ENCODE results near the gene SYNGR4. TPM values are rescaled to one million over a fixed set of nuclear protein-coding genes. Genes with fewer than 3 reads are reported as not detected.
"Not testable (repeated sequence)": the region's sequence is repeated elsewhere in the genome, so short reads cannot be mapped to it uniquely, and the experiment has no call there.

The SYNGR4 gene
- not detected for total RNA-seq (ENCODE audit: unreplicated experiment)
- long read RNA-seq, result 0 reads

GRCh38 chr19:48363810-48364597 lies at the start of gene SYNGR4, which contains the start of gene TMEM143:
TSS of gene SYNGR4 (plus strand) at chr19:48364367. CDS start at chr19:48365843, 1,476 bp downstream.
TSS of gene TMEM143 (minus strand) at chr19:48363940. CDS start at chr19:48363920, 20 bp downstream.
- Mint-ChIP-seq H3K36me3 (ENCODE audit: low read depth, unreplicated experiment) (no peaks in the 10 kb centered on the region), H3K9me3 (ENCODE audit: unreplicated experiment) (no peaks in the 10 kb centered on the region), H3K4me1 (ENCODE audit: unreplicated experiment) (peaks cover 10% of the 10 kb centered on the region), H3K4me3 (ENCODE audit: unreplicated experiment) (peak within 1 kb of the TSS; percentile 87), H3K27ac (ENCODE audit: unreplicated experiment) (peak within 1 kb of the TSS; percentile 78), H3K27me3 (ENCODE audit: unreplicated experiment) (no peaks in the 10 kb centered on the region)
- no peak for TF ChIP-seq CTCF (IDR thresholded peaks at IDR 0.05; ENCODE audit: unreplicated experiment)
- peak; percentile 95 for DNase-seq (ENCODE audit: low spot score)

GRCh38 chr19:48315712-48316111 lies 48.5 kb upstream of the SYNGR4 start:
- peaks cover 5% of the 10 kb centered on the region for H3K4me1 Mint-ChIP-seq (ENCODE audit: unreplicated experiment)
- H3K27me3 Mint-ChIP-seq (ENCODE audit: unreplicated experiment), result no peaks in the 10 kb centered on the region
- DNase-seq (ENCODE audit: low spot score), result no peak
- H3K4me3 Mint-ChIP-seq (ENCODE audit: unreplicated experiment), result no peak overlapping the region
- TF ChIP-seq CTCF (IDR thresholded peaks at IDR 0.05; ENCODE audit: unreplicated experiment), result no peak
- peak overlapping the region; percentile 6 for H3K27ac Mint-ChIP-seq (ENCODE audit: unreplicated experiment)
- H3K36me3 Mint-ChIP-seq (ENCODE audit: low read depth, unreplicated experiment), result no peaks in the 10 kb centered on the region
- no peaks in the 10 kb centered on the region for H3K9me3 Mint-ChIP-seq (ENCODE audit: unreplicated experiment)

- H3K9me3 Mint-ChIP-seq (ENCODE audit: unreplicated experiment); DNase-seq (ENCODE audit: low spot score); H3K4me3 Mint-ChIP-seq (ENCODE audit: unreplicated experiment); H3K27ac Mint-ChIP-seq (ENCODE audit: unreplicated experiment); H3K36me3 Mint-ChIP-seq (ENCODE audit: low read depth, unreplicated experiment); H3K27me3 Mint-ChIP-seq (ENCODE audit: unreplicated experiment): not testable (repeated sequence)
- H3K4me1 Mint-ChIP-seq (ENCODE audit: unreplicated experiment), result peaks cover 11% of the 10 kb centered on the region
Observed at GRCh38 chr19:48317708-48317960, 46.5 kb upstream of the SYNGR4 start.

- peaks cover 15% of the 10 kb centered on the region for H3K4me1 Mint-ChIP-seq (ENCODE audit: unreplicated experiment)
- TF ChIP-seq CTCF (IDR thresholded peaks at IDR 0.05; ENCODE audit: unreplicated experiment), result no peak
Observed at GRCh38 chr19:48318286-48318987, 45.7 kb upstream of the SYNGR4 start.

GRCh38 chr19:48319647-48320541 lies 44.3 kb upstream of the SYNGR4 start:
- peak overlapping the region; percentile 97 for H3K27ac Mint-ChIP-seq (ENCODE audit: unreplicated experiment)
- H3K4me1 Mint-ChIP-seq (ENCODE audit: unreplicated experiment), result peaks cover 27% of the 10 kb centered on the region
- peaks cover 4% of the 10 kb centered on the region for H3K27me3 Mint-ChIP-seq (ENCODE audit: unreplicated experiment)
- TF ChIP-seq CTCF (IDR thresholded peaks at IDR 0.05; ENCODE audit: unreplicated experiment), result peak; percentile 49
- no peak overlapping the region for H3K4me3 Mint-ChIP-seq (ENCODE audit: unreplicated experiment)
- H3K36me3 Mint-ChIP-seq (ENCODE audit: low read depth, unreplicated experiment), result no peaks in the 10 kb centered on the region
- H3K9me3 Mint-ChIP-seq (ENCODE audit: unreplicated experiment), result no peaks in the 10 kb centered on the region
- DNase-seq (ENCODE audit: low spot score), result peak; percentile 91

More at GRCh38 chr19:48318286-48318987, 45.7 kb upstream of the SYNGR4 start:
- DNase-seq (ENCODE audit: low spot score), result no peak
- Mint-ChIP-seq H3K9me3 (ENCODE audit: unreplicated experiment) (no peaks in the 10 kb centered on the region), H3K27me3 (ENCODE audit: unreplicated experiment) (peaks cover 4% of the 10 kb centered on the region), H3K4me3 (ENCODE audit: unreplicated experiment) (no peak overlapping the region), H3K36me3 (ENCODE audit: low read depth, unreplicated experiment) (no peaks in the 10 kb centered on the region), H3K27ac (ENCODE audit: unreplicated experiment) (no peak overlapping the region)

Data from endothelial cell (in vitro differentiated cells).